DOHH2 (cell line): Measurements from ENCODE around the gene INSL4.

ENCODE experiments used
- CTCF ChIP-seq: fragments of 200-600 bp; sonication (generic); IDR thresholded peaks from one replicate; pipeline ENCODE4 v1.5.1; 2014; ENCODE audit warnings: antibody characterized with exemption, mild to moderate bottlenecking, low read depth, low read length; ENCODE audit not compliant: poor library complexity, severe bottlenecking
- EZH2phosphoT487 ChIP-seq: fragments of 200-600 bp; sonication (generic); IDR thresholded peaks from 2 replicates; pipeline ENCODE4 v1.6.1; 2017; ENCODE audit warnings: borderline replicate concordance, mild to moderate bottlenecking, antibody characterized with exemption, low read length, moderate library complexity, mixed read lengths

DNA sequence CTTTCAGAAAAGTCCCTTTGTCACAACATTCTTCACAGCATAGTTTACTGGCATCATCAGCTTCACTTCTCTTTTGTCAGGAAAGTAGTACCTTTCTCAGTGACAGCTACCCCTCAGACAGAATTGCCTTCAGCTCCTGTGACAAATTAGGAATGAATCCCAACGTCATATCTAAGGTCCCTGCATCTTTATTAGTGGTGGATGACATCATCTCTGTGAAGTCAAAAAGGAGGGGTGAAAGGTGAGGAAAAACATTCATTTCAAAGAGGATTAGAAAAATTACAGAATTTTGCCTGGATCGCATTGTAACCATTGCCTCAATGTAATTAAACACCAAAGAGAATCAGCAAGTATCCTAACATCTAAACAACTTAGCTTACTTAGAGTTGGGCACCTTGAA lies 37.9 kb upstream of the INSL4 start:
- TF ChIP-seq CTCF (no peak), EZH2phosphoT487 (no peak)
